Smooth muscle cell (in vitro differentiated cells): Measurements from ENCODE around the gene PRMT7. TPM values are rescaled to one million over a fixed set of nuclear protein-coding genes. Genes with fewer than 3 reads are reported as not detected.

ENCODE experiments used
- DNase-seq: peaks from one replicate; lab custom pipeline; 2025; ENCODE audit not compliant: unreplicated experiment; lab: John Stamatoyannopoulos, UW
- H2AFZ ChIP-seq: fragments of 200-600 bp; sonication (generic); 2 replicates; pipeline ENCODE4 v1.6.0; 2016; ENCODE audit warnings: antibody characterized with exemption, low read depth, mild to moderate bottlenecking
- H3F3A ChIP-seq: fragments of 200-600 bp; sonication (generic); 2 replicates; pipeline ENCODE4 v1.6.0; 2017; ENCODE audit warnings: antibody characterized with exemption, low read depth
- H3K27ac ChIP-seq: fragments of 200-600 bp; sonication (generic); 2 replicates; pipeline ENCODE4 v1.5.1; 2016; ENCODE audit warnings: low read depth, mild to moderate bottlenecking
- H3K27me3 ChIP-seq: fragments of 200-600 bp; sonication (generic); 2 replicates; pipeline ENCODE4 v1.6.1; 2016; ENCODE audit warnings: low read depth, mild to moderate bottlenecking
- H3K36me3 ChIP-seq: fragments of 200-600 bp; sonication (generic); 2 replicates; pipeline ENCODE4 v1.5.1; 2016; ENCODE audit warnings: low read depth
- H3K4me1 ChIP-seq: fragments of 200-600 bp; sonication (generic); 2 replicates; pipeline ENCODE4 v1.5.1; 2016; ENCODE audit warnings: low read depth
- H3K4me2 ChIP-seq: fragments of 200-600 bp; sonication (generic); 2 replicates; pipeline ENCODE4 v1.6.0; 2016; ENCODE audit warnings: mild to moderate bottlenecking
- H3K4me3 ChIP-seq: fragments of 200-600 bp; sonication (generic); 2 replicates; pipeline ENCODE4 v1.5.1; 2016; ENCODE audit warnings: mild to moderate bottlenecking
- H3K79me2 ChIP-seq: fragments of 200-600 bp; sonication (generic); 2 replicates; pipeline ENCODE4 v1.6.0; 2016; ENCODE audit warnings: low read depth, mild to moderate bottlenecking
- H3K9ac ChIP-seq: fragments of 200-600 bp; sonication (generic); 2 replicates; pipeline ENCODE4 v1.6.0; 2016; ENCODE audit warnings: low read depth
- H3K9me3 ChIP-seq: fragments of 200-600 bp; sonication (generic); replicated peaks from 2 replicates; pipeline ENCODE4 v1.5.1; 2016; ENCODE audit warnings: low read depth
- H4K20me1 ChIP-seq: fragments of 200-600 bp; sonication (generic); 2 replicates; pipeline ENCODE4 v1.6.0; 2016; ENCODE audit warnings: low read depth
- WGBS: methylation state at CpG from one replicate; pipeline ENCODE4 v1.1.7; 2016; ENCODE audit warnings: low lambda C conversion rate; 5-methylcytosine and 5-hydroxymethylcytosine counted together
- polyA plus RNA-seq: library from polyadenylated mRNA; unstranded; fragments of >200 nt; fragmentation: Nextera tagmentation; extraction: Ambion mirVana; gene quantifications from 2 replicates; pipeline ENCODE4 v1.2.1, GENCODE V29; 2016
- total RNA-seq: library from RNA; depleted of rRNA; stranded (reverse); fragments of >200 nt; gene quantifications from 2 replicates; pipeline ENCODE4 v1.2.3, GENCODE V29; 2014
- TF ChIP-seq, protein P1 (sequence below): fragments of 200-600 bp; sonication (generic); IDR thresholded peaks from 2 replicates; pipeline ENCODE4 v1.5.1; 2017; ENCODE audit warnings: borderline replicate concordance, mild to moderate bottlenecking, antibody characterized with exemption; ENCODE audit not compliant: insufficient read depth, poor library complexity, severe bottlenecking

PRMT7 gene
- total and polyA plus RNA-seq, 2 experiments from 2014 or later, result 22.1 to 25.4 TPM

GRCh38 chr16:68324780-68325357 is 14.1 kb downstream of the PRMT7 start:
- Histone ChIP-seq H3K4me3 (no peak overlapping the region), H3K4me1 (no peaks in the 10 kb centered on the region), H4K20me1 (no peaks in the 10 kb centered on the region), H3K9ac (no peak overlapping the region), H3K27me3 (no peaks in the 10 kb centered on the region), H3K36me3 (no peaks in the 10 kb centered on the region), H3K79me2 (no peaks in the 10 kb centered on the region), H3K4me2 (no peak overlapping the region), H3K9me3 (no peaks in the 10 kb centered on the region), H3K27ac (no peak overlapping the region), H2AFZ (no peak overlapping the region), H3F3A (no peaks in the 10 kb centered on the region)
- DNase-seq, result no peak
- 96% methylated on average over 8 of the region's 8 CpGs for WGBS
- TF ChIP-seq, protein P1, sequence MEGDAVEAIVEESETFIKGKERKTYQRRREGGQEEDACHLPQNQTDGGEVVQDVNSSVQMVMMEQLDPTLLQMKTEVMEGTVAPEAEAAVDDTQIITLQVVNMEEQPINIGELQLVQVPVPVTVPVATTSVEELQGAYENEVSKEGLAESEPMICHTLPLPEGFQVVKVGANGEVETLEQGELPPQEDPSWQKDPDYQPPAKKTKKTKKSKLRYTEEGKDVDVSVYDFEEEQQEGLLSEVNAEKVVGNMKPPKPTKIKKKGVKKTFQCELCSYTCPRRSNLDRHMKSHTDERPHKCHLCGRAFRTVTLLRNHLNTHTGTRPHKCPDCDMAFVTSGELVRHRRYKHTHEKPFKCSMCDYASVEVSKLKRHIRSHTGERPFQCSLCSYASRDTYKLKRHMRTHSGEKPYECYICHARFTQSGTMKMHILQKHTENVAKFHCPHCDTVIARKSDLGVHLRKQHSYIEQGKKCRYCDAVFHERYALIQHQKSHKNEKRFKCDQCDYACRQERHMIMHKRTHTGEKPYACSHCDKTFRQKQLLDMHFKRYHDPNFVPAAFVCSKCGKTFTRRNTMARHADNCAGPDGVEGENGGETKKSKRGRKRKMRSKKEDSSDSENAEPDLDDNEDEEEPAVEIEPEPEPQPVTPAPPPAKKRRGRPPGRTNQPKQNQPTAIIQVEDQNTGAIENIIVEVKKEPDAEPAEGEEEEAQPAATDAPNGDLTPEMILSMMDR, result no peak

DNA sequence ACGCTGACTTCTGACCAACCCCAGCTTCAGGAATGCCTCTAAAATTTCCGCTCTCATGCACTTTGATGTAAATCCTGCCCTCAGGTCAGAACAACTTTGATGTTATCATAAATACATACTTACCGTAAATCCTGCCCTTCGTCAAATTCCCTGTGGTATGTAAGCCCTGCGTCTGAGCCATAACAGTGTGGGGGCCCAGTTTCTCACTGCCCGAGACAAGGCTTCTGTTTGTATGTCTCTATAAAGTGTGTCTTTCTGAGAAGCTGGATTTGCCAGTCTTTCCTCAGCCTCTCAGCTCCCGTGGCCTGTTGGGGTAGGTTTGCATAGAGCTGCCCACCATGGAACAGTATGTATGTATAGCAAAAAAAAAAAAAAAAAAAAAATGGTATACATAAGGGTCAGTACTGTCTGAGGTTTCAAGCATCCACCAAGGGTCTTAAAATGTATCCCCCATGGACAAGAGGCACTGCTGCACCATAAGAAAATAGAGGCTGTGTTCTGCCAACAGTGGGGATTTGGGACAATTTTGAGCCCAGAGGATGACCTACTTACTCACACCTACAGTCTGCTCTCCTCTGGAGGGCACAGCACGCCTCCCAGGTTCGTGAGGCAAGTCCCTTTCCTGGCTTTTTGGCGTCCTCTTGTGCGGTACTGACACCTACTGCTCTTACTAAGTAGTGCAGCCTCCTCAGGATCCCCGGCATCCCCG is 17.5 kb downstream of the PRMT7 start:
- no peak overlapping the region for H3K4me3 ChIP-seq
- H3K4me1 ChIP-seq, result no peaks in the 10 kb centered on the region
- peak; percentile 26 for DNase-seq
- no peaks in the 10 kb centered on the region for H3K9me3 ChIP-seq
- H3K27ac ChIP-seq, result peak overlapping the region; percentile 62
- WGBS, result 10% methylated on average over 13 of the region's 13 CpGs
- TF ChIP-seq, protein P1, result peak; percentile 87
- H4K20me1 ChIP-seq, result no peaks in the 10 kb centered on the region
- no peaks in the 10 kb centered on the region for H3K27me3 ChIP-seq
- H3K79me2 ChIP-seq, result no peaks in the 10 kb centered on the region
- H2AFZ ChIP-seq, result no peak overlapping the region
- no peaks in the 10 kb centered on the region for H3F3A ChIP-seq
- H3K36me3 ChIP-seq, result no peaks in the 10 kb centered on the region
- peak overlapping the region; percentile 30 for H3K4me2 ChIP-seq
- no peak overlapping the region for H3K9ac ChIP-seq

DNA sequence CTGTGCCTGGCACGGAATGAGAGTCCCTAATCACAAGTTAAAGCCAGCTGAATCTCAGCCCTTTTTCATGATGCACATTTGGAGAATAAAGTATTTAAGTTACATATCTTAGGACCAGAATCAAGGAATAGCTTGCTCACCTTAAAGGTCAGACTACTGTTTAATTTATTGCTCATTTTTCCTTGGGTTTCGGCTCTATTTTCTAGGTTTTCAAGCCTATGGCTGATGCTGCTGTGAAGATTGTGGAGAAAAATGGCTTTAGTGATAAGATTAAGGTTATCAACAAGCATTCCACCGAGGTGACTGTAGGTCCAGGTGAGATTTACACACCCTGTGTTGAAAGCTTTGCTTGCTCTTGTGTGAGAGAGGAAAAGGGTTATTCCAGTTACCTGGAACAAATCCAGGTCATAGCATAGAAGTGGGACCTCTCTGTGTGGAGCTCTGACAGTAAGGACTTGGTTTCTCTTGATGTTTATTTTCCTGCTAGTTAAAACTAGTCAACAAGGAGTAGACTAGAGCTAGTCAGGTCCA is 18.1 kb downstream of the PRMT7 start:
- Histone ChIP-seq H3K4me2 (no peak overlapping the region), H3K27me3 (no peaks in the 10 kb centered on the region), H3K79me2 (no peaks in the 10 kb centered on the region), H3K36me3 (no peaks in the 10 kb centered on the region), H4K20me1 (no peaks in the 10 kb centered on the region), H3K9ac (no peak overlapping the region), H2AFZ (no peak overlapping the region), H3F3A (no peaks in the 10 kb centered on the region), H3K27ac (no peak overlapping the region), H3K9me3 (no peaks in the 10 kb centered on the region), H3K4me1 (no peaks in the 10 kb centered on the region), H3K4me3 (no peak overlapping the region)
- TF ChIP-seq, protein P1, result no peak
- no peak for DNase-seq
- WGBS, result 42% methylated on average over 3 of the region's 3 CpGs
